Bronchial epithelial cell (primary cell): ENCODE results near the gene PINK1. TPM values are rescaled to one million over a fixed set of nuclear protein-coding genes. Genes with fewer than 3 reads are reported as not detected.
A peak's percentile ranks its signal among the peaks of the same experiment; 100 is the strongest.

Experiments used
- DNase-seq: peaks from one replicate; pipeline ENCODE4 v3.0.0-alpha.2; 2010; ENCODE audit warnings: low read depth
- FAIRE-seq: peaks from 2 replicates; lab custom pipeline; 2011; peaks lifted over from hg19 to GRCh38; lab: Jason Lieb, UNC
- H3K27me3 ChIP-seq: 2 replicates; pipeline ENCODE4 v1.5.1; 2011; ENCODE audit warnings: low read length; ENCODE audit not compliant: control insufficient read depth, insufficient read depth
- H3K36me3 ChIP-seq: 2 replicates; pipeline ENCODE4 v1.5.1; 2011; ENCODE audit warnings: low read length; ENCODE audit not compliant: control insufficient read depth, insufficient read depth
- H3K4me3 ChIP-seq: 2 replicates; pipeline ENCODE4 v1.5.1; 2011; ENCODE audit warnings: mild to moderate bottlenecking, low read depth, low read length, control low read depth
- total RNA-seq: library from RNA; depleted of rRNA; stranded (reverse); fragments of >200 nt; gene quantifications from 2 replicates; pipeline ENCODE4 v1.2.1, GENCODE V29; 2014
- TF ChIP-seq, protein P1 (sequence below): IDR thresholded peaks from 2 replicates; pipeline ENCODE4 v1.5.1; 2011; ENCODE audit warnings: mild to moderate bottlenecking, moderate library complexity, low read length, control low read depth, inconsistent platforms; ENCODE audit not compliant: insufficient read depth, severe bottlenecking

The PINK1 gene
- total RNA-seq, 1 donor from 2014 or later: 61.1 TPM

DNA sequence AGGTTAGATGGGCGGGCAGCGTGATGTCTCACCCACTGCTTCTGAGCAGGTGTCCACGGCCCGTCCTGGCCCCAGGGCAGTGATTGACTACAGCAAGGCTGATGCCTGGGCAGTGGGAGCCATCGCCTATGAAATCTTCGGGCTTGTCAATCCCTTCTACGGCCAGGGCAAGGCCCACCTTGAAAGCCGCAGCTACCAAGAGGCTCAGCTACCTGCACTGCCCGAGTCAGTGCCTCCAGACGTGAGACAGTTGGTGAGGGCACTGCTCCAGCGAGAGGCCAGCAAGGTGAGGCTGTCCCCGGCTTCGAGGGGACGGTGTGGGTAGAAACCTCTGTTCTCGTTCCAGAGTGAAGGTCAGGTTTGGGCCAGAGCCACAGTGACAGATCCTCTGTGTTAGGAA lies 15.7 kb downstream of the PINK1 start:
- FAIRE-seq (no peak), DNase-seq (no peak)
- no peaks in the 10 kb centered on the region for H3K27me3 ChIP-seq
- peaks cover 30% of the 10 kb centered on the region for H3K36me3 ChIP-seq
- TF ChIP-seq, protein P1, sequence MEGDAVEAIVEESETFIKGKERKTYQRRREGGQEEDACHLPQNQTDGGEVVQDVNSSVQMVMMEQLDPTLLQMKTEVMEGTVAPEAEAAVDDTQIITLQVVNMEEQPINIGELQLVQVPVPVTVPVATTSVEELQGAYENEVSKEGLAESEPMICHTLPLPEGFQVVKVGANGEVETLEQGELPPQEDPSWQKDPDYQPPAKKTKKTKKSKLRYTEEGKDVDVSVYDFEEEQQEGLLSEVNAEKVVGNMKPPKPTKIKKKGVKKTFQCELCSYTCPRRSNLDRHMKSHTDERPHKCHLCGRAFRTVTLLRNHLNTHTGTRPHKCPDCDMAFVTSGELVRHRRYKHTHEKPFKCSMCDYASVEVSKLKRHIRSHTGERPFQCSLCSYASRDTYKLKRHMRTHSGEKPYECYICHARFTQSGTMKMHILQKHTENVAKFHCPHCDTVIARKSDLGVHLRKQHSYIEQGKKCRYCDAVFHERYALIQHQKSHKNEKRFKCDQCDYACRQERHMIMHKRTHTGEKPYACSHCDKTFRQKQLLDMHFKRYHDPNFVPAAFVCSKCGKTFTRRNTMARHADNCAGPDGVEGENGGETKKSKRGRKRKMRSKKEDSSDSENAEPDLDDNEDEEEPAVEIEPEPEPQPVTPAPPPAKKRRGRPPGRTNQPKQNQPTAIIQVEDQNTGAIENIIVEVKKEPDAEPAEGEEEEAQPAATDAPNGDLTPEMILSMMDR: no peak
- no peak overlapping the region for H3K4me3 ChIP-seq

DNA sequence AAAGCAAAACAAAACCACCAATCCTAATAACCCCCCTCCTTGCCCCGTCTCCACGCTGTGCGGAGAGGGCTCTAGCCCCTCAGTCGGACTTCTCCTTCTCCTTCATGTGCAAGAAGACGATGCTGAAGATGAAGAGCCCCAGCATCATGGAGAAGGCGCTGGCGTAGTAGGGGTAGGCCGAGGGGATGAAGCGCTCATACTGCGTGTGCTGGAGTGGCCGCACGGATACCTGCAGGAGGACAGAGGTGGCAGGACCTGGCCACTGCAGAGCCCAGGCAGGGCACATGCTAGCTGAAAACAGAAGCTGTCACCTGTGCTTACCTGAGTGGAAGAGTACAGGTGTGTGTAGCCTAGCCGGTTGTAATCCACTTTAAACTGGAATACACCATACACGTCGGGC lies 19.0 kb downstream of the PINK1 start:
- Histone ChIP-seq H3K4me3 (no peak overlapping the region), H3K27me3 (no peaks in the 10 kb centered on the region), H3K36me3 (peaks cover 38% of the 10 kb centered on the region)
- no peak for DNase-seq
- no peak for FAIRE-seq
- TF ChIP-seq, protein P1: no peak

DNA sequence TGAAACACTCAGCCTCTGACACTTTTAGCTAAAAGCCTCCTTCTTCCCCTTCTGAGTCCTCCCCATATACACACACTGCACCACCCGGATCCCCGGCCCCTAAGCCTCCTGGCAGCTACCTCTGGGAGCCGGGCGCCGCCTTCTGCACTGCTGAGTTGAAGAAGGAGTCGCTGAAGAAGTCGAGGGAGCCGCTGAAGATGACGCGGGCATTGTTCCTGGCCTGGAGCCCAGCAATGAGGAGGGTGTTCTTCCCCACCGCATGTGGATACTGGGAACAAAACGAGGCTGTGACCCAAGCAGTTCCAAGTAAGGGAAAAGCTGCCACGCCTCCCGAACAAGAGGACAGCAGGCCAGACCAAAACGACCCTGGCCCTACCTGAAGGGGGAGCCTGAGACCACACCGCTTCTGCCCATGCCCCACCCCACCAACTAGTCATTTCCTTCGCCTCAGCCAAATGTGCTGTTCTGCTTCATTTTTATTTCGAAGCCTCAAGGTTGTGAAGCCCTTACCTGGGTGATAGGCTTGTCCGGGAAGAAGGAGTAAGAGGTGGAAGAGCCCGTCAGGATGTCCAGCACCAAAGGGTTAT lies 20.9 kb downstream of the PINK1 start:
- peaks cover 34% of the 10 kb centered on the region for H3K36me3 ChIP-seq
- TF ChIP-seq, protein P1: no peak

GRCh38 chr1:20657024-20657423 lies 23.8 kb downstream of the PINK1 start:
- Histone ChIP-seq H3K4me3 (no peak overlapping the region), H3K36me3 (peaks cover 34% of the 10 kb centered on the region), H3K27me3 (no peaks in the 10 kb centered on the region)
- FAIRE-seq (no peak), DNase-seq (no peak)
- TF ChIP-seq, protein P1: no peak

More for the DNA sequence above, 20.9 kb downstream of the PINK1 start:
- Histone ChIP-seq H3K4me3 (no peak overlapping the region), H3K27me3 (no peaks in the 10 kb centered on the region)
- DNase-seq: no peak
- no peak for FAIRE-seq

DNA sequence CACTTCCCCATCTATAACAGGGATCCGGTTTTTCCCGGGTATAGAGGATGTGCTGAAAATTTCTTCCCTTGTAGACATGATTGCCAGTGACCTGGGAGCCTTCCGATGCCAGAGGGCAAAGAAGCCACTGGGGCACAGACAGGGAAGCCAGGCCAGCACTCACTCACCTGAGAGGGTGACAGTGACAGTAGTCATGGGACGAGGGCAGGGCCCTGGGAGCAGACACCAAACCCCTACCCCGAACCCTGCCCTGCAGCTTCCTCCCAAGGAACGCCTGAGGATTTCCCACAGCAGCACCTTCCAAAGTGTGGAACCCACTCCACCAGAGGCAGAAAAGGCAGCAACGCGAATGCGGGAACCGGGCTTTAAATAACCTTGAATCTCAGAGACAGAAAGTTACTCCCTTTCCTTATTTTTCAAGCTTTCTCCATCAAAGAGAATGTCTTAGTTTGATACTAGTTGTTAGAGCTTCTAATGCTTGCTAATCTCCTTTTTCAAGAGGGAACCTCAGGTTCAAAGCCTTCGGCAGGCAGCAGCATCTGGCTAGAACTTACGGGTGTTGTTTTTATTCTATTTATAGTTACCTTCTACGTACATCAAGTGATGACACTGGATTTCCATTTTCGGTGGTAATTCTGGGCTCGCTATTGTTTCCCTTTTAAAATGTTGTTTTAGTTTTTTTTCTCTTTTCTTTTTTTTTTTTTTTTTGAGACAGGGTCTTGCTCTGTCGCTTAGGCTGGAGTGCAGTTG lies 25.1 kb downstream of the PINK1 start:
- no peak for DNase-seq
- Histone ChIP-seq H3K36me3 (peaks cover 27% of the 10 kb centered on the region), H3K4me3 (no peak overlapping the region), H3K27me3 (no peaks in the 10 kb centered on the region)
- FAIRE-seq: no peak
- TF ChIP-seq, protein P1: no peak

DNA sequence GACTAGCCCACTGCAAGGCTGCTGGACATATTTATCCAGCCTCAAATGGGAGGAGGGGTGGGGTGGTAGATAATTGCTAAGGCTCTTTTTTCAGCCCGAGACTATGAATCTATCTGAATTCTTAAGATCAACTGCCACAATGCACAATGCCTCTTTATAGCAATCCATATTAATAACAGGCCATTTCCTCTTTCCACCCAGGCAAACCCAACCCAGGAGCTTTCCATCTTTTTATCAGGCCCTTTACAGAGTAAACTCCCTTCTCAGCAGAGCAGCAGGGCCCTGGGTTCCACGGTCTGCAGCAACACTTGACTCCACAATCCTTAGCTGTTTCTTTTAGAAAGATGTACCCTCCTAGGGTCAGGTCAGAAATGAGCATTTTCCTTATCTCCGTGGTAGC lies 27.1 kb downstream of the PINK1 start:
- TF ChIP-seq, protein P1: no peak
- Histone ChIP-seq H3K4me3 (peak overlapping the region; percentile 77), H3K27me3 (no peaks in the 10 kb centered on the region), H3K36me3 (peaks cover 14% of the 10 kb centered on the region)
- DNase-seq (no peak), FAIRE-seq (no peak)
